Measurements from ENCODE around the gene CC2D1A. TPM values are rescaled to one million over a fixed set of nuclear protein-coding genes. Genes with fewer than 3 reads are reported as not detected.

CC2D1A gene
- total RNA-seq, 4 donors from 2014 or later = 29.3 to 36.4 (median 31.3) TPM

DNA sequence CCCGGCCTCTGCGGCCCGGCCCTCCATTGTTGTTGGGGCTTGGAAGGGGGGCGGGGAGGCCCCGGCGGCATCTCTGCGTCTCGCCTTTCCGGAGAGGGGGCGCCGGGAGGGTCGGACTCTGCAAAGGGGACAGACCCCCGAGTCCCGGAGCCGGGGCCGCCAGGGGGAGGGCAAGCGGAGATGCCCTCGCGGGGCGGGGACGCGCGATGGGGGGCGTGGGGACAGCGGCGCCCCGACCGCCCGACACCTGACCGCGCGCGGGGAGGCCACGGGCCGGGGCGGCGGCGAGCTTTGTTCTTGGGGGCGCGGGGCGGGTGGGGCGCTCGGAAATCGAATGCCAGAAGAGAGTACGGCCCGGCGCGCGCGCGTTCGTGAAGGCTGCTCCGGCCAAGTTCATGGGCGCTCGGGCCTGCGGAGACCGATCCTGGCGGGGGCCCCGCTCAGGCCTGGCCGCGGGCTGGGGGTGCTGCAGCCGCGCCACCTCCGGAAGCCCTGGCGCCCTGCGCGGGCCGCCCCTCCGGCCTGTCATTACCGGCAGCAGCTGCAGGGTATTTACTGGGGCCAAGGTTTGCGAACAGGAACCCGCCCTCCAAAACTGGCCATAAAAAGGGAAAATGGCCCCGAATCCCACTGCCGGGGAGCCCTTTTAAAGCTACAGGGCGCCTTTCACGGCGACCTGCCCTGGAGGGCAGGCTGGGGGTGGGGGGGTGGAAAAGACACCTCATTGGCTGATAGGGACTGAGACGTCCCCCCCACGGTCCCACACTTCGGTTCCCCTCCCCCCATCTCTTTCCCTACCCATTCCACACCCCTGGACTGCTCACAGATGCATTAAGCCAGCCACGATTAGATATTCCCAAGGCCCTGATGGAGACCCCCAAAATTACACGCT, 40.2 kb upstream of the CC2D1A start:
- Histone ChIP-seq H3K27ac (peak overlapping the region in 2 of 3 donors; percentile 13 to 30), H3K27me3 (no peaks in the 10 kb centered on the region), H3K9me3 (no peaks in the 10 kb centered on the region), H3K4me1 (peaks cover 5 to 22% of the 10 kb centered on the region in 2 donors), H3K4me3 (replicated peaks in 1 of 3) (peak overlapping the region; percentile 33 to 74 (median 62)), H3K36me3 (no peaks in the 10 kb centered on the region)
- intact Hi-C loops (cut with DNase I) = no loop called here
- WGBS, 2 donors = 5 to 10% methylated on average over 12 to 21 of the region's 82 CpGs
- DNase-seq = peak; percentile 34 to 35
- TF ChIP-seq POLR2A (IDR thresholded peaks at IDR 0.05) = no peak
- TF ChIP-seq, protein P1, sequence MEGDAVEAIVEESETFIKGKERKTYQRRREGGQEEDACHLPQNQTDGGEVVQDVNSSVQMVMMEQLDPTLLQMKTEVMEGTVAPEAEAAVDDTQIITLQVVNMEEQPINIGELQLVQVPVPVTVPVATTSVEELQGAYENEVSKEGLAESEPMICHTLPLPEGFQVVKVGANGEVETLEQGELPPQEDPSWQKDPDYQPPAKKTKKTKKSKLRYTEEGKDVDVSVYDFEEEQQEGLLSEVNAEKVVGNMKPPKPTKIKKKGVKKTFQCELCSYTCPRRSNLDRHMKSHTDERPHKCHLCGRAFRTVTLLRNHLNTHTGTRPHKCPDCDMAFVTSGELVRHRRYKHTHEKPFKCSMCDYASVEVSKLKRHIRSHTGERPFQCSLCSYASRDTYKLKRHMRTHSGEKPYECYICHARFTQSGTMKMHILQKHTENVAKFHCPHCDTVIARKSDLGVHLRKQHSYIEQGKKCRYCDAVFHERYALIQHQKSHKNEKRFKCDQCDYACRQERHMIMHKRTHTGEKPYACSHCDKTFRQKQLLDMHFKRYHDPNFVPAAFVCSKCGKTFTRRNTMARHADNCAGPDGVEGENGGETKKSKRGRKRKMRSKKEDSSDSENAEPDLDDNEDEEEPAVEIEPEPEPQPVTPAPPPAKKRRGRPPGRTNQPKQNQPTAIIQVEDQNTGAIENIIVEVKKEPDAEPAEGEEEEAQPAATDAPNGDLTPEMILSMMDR (IDR thresholded peaks at IDR 0.05) = no peak

DNA sequence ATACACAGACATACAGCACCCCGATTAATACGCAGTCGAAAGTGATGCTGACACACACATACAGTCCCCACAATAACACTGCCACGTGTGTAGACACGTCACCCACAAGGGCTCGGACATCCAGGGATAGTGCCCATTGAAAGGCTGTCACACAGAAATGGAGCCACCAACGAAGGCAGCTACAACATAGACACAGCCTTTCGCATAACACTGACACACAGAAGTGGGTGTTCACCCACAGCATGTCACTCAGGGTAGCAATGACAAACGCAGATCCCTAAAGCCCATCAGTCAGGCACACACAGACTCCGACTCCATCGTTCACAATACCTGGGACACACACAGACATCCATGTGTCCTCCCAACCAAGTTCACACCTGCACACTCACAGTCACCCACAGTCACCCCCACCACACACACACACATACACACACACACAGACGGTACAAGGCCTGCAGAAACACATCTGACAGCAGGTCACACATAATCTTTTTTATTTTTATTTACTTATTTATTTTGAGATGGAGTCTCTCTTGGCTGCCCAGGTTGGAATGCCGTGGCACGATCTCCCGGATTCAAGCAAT, 39.4 kb upstream of the CC2D1A start:
- Histone ChIP-seq H3K27me3 (no peaks in the 10 kb centered on the region), H3K9me3 (no peaks in the 10 kb centered on the region), H3K4me1 (peaks cover 5 to 17% of the 10 kb centered on the region in 2 donors), H3K4me3 (replicated peaks in 1 of 3) (no peak overlapping the region), H3K27ac (no peak overlapping the region), H3K36me3 (no peaks in the 10 kb centered on the region)
- no peak for DNase-seq
- TF ChIP-seq POLR2A (IDR thresholded peaks at IDR 0.05) = no peak
- TF ChIP-seq, protein P1 (IDR thresholded peaks at IDR 0.05) = no peak
- intact Hi-C loops (cut with DNase I) = no loop called here
- 78 to 81% methylated on average over 15 of the region's 15 CpGs for WGBS, 2 donors

DNA sequence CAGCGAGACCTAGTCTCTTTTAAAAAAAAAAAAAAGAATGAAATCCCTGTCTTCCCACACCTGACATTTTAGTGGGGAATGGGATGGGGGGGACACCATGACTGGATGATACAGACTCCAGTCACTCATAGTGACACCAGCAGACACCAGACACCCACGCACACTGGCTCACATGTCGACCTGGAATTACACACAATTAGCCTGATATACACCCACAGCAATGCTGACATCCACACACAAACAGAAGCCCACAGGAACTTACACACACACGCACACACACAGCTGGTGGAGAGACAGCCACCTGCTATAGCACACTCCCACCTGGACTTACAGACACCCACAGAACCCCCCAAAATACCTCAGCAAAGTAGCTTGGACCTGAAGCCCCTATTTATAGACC, 37.3 kb upstream of the CC2D1A start:
- Histone ChIP-seq H3K27me3 (no peaks in the 10 kb centered on the region), H3K36me3 (no peaks in the 10 kb centered on the region), H3K9me3 (no peaks in the 10 kb centered on the region), H3K4me1 (peaks cover 8 to 11% of the 10 kb centered on the region in 2 donors), H3K4me3 (replicated peaks in 1 of 3) (no peak overlapping the region), H3K27ac (no peak overlapping the region)
- WGBS, 2 donors = 87 to 96% methylated on average over 4 of the region's 4 CpGs
- no peak for TF ChIP-seq POLR2A (IDR thresholded peaks at IDR 0.05)
- TF ChIP-seq, protein P1 (IDR thresholded peaks at IDR 0.05) = no peak
- no peak for DNase-seq
- intact Hi-C loops (cut with DNase I) = no loop called here

GRCh38 chr19:13869281-13869680, 36.7 kb upstream of the CC2D1A start:
- no peak for TF ChIP-seq POLR2A (IDR thresholded peaks at IDR 0.05)
- TF ChIP-seq, protein P1 (IDR thresholded peaks at IDR 0.05) = no peak
- no peak for DNase-seq
- Histone ChIP-seq H3K9me3 (no peaks in the 10 kb centered on the region), H3K27me3 (no peaks in the 10 kb centered on the region), H3K4me1 (peaks cover 8 to 11% of the 10 kb centered on the region in 2 donors), H3K36me3 (no peaks in the 10 kb centered on the region), H3K27ac (no peak overlapping the region), H3K4me3 (replicated peaks in 1 of 3) (no peak overlapping the region)
- WGBS, 2 donors = 70 to 85% methylated on average over 13 of the region's 13 CpGs
- intact Hi-C loops (cut with DNase I) = no loop called here

DNA sequence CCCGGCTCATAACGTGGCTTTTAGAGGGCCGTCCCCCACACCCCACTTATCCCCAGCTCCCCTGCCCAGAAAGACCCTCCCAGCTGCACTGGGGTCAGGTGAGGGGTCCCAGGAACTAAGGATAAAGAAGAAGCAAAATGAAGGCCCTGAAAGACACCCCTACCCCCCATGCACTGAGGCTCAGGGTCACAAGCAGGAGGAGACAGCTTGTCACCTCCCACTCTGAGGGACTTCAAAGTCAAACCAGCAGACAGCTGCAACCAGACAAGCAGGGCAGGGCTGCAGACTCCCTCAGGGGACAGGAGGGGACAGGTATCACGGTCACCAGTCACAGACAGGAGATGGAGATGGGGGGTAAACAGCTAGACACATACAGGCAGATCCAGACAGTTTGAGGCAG, 35.1 kb upstream of the CC2D1A start:
- no peak overlapping the region for H3K27ac ChIP-seq

More for the DNA sequence above, 35.1 kb upstream of the CC2D1A start:
- Histone ChIP-seq H3K4me1 (peaks cover 6 to 8% of the 10 kb centered on the region in 2 donors), H3K27me3 (no peaks in the 10 kb centered on the region), H3K4me3 (replicated peaks in 1 of 3) (no peak overlapping the region), H3K36me3 (no peaks in the 10 kb centered on the region), H3K9me3 (no peaks in the 10 kb centered on the region)
- 92 to 94% methylated on average over 4 of the region's 4 CpGs for WGBS, 2 donors
- no peak for DNase-seq
- no peak for TF ChIP-seq POLR2A (IDR thresholded peaks at IDR 0.05)
- TF ChIP-seq, protein P1 (IDR thresholded peaks at IDR 0.05) = no peak
- intact Hi-C loops (cut with DNase I) = loop anchor here (5.0 to 10.0 kb wide), 2 partner anchors 269 to 596 kb away; no protein-coding TSS in a partner anchor
